ENCODE data around the gene NCEH1. TPM values are rescaled to one million over a fixed set of nuclear protein-coding genes. Genes with fewer than 3 reads are reported as not detected.

Gene NCEH1
- total and polyA plus RNA-seq, 2 of the 13 experiments (the other 11 are each of a cell fraction or from before 2014, with no cell fraction given) = 12.9 to 21.4 TPM

DNA sequence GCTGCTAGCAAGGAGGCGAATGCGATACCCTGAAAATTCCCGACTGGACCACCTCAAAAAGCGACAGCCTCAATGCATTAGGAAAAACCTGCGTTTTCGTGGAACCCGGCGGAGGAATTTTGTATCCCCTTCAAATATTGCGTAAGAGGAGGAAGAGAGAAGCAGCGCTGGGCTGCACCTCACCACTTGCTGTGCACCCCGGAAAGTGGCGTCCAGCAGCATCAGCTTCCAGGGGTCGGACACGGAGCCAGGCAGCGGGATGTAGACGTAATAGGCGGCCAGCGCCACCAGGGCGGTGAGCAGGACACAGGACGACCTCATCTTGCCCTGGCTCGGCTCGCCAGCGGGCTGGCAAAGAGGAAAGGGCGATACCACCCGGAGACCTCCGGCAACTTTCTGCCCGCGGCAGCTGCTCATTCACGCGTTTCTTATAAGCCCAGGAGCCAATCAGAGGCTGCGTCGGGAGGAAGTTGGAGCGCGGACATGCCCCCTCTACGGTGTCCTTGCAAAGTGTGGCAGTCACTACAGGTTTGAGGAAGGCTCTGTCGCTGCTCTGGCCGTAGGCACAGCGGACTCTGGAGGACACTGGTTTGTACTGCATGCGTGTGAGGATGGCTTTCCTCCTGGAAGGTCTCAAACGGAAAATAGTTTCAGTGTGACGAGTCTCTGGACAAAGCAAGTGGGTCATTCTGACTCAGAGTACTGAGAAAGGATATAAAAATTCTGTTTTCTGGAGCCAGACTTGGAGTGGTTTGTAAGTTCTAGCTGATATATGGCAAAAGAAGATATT, at the start of gene NCEH1 (continued):
- TF ChIP-seq, protein P1, sequence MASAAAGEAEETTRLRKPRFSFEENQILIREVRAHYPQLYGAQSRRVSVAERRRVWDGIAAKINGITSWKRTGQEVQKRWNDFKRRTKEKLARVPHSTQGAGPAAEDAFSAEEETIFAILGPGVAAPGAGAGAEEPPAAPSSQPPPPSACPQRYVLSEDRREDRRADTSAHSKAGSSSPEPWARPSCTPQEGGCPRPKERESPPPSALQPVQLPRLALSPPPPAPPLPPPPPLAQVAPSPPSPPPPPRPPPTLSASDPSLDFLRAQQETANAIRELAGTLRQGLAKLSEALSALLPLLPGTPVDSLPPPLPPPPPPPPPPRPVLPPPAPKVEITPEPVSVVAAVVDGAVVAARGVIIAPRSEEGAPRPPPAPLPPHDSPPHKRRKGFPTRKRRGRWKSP (CRISPR knock-in tag; IDR thresholded peaks at IDR 0.05) = peak; percentile 36; the same call in 1 of the 2 replicates
- TF ChIP-seq MAZ (IDR thresholded peaks at IDR 0.05; ENCODE audit: borderline replicate concordance, low read depth, low read length) (peak; percentile 55), MAZ (CRISPR knock-in tag; IDR thresholded peaks at IDR 0.05; ENCODE audit: low read depth) (peak; percentile 73; the same call in 1 of the 2 replicates), RARA (CRISPR knock-in tag; IDR thresholded peaks at IDR 0.05) (0 out of 2 replicates have a peak, but pooled peaks have one; percentile 11), ZNF556 (CRISPR knock-in tag; IDR thresholded peaks at IDR 0.05; ENCODE audit: borderline replicate concordance) (0 out of 2 replicates have a peak, but pooled peaks have one; percentile 41), KDM5A (IDR thresholded peaks at IDR 0.05; ENCODE audit: borderline replicate concordance, low read length) (peak; percentile 48; the same call in 1 of the 2 replicates), NBN (conservative IDR thresholded peaks at IDR 0.05) (no peak), ZNF3 (CRISPR knock-in tag; IDR thresholded peaks at IDR 0.05) (no peak), HIC2 (CRISPR knock-in tag; IDR thresholded peaks at IDR 0.05; ENCODE audit: low read depth) (peak; percentile 79; the same call in 1 of the 2 replicates), ZNF788 (CRISPR knock-in tag; IDR thresholded peaks at IDR 0.05; ENCODE audit: borderline replicate concordance) (peak; percentile 76; the same call in 1 of the 2 replicates), ZNF558 (CRISPR knock-in tag; IDR thresholded peaks at IDR 0.05; ENCODE audit: borderline replicate concordance) (0 out of 2 replicates have a peak, but pooled peaks have one; percentile 23), ZNF614 (CRISPR knock-in tag; IDR thresholded peaks at IDR 0.05; ENCODE audit: borderline replicate concordance) (peak; percentile 39; the same call in 1 of the 2 replicates), IKZF1 (IDR thresholded peaks at IDR 0.05) (no peak), REST (IDR thresholded peaks at IDR 0.05; ENCODE audit: borderline replicate concordance in 1 of 2, low read depth in 1 of 2, low read length in 2 of 2) (peak in 1 of 2 experiments; percentile 46; a peak in 1 of 4 replicates), YEATS2 (CRISPR knock-in tag; IDR thresholded peaks at IDR 0.05; ENCODE audit: borderline replicate concordance) (peak; percentile 84; the same call in 1 of the 2 replicates), SP5 (CRISPR knock-in tag; IDR thresholded peaks at IDR 0.05; ENCODE audit: borderline replicate concordance, low read depth) (0 out of 2 replicates have a peak, but pooled peaks have one; percentile 4), AHR (CRISPR knock-in tag; IDR thresholded peaks at IDR 0.05) (peak; percentile 19; the same call in 1 of the 2 replicates)
- TF ChIP-seq, protein P2, sequence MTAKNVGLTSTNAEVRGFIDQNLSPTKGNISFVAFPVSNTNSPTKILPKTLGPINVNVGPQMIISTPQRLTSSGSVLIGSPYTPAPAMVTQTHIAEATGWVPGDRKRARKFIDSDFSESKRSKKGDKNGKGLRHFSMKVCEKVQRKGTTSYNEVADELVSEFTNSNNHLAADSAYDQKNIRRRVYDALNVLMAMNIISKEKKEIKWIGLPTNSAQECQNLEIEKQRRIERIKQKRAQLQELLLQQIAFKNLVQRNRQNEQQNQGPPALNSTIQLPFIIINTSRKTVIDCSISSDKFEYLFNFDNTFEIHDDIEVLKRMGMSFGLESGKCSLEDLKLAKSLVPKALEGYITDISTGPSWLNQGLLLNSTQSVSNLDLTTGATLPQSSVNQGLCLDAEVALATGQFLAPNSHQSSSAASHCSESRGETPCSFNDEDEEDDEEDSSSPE (CRISPR knock-in tag; IDR thresholded peaks at IDR 0.05) = peak; percentile 63
